IMR-90 (cell line): ENCODE results near the gene WIPF2. TPM values are rescaled to one million over a fixed set of nuclear protein-coding genes. Genes with fewer than 3 reads are reported as not detected.

Experiments used
- ATAC-seq: fragments of 200-7000 bp; cut with Tn5 transposase; 2 replicates; pipeline ENCODE4 v1.9.1; 2020; ENCODE audit warnings: low read depth, mild to moderate bottlenecking, moderate library complexity
- BruUV-seq: library from RNA; stranded (reverse); fragments of 400-500 nt; replicated peaks from 2 replicates; lab custom pipeline; 2021; lab: Mats Ljungman, UMichigan
- CTCF ChIA-PET: fragments of 300-600 bp; formaldehyde crosslinking; extraction: SDS; loops from one replicate; lab custom pipeline; 2021; ENCODE audit warnings: antibody characterized with exemption; lab: Yijun Ruan, JAX
- POLR2A ChIA-PET: fragments of 300-600 bp; sonication (Branson Sonifier 250); formaldehyde crosslinking; loops from one replicate; lab custom pipeline; 2022; ENCODE audit warnings: antibody characterized with exemption; ENCODE audit not compliant: unreplicated experiment; lab: Charles Lee
- DNase-seq: peaks from one replicate; pipeline ENCODE4 v3.0.0; 2013
- H2AFZ ChIP-seq: replicated peaks from 2 replicates; pipeline ENCODE3; 2013; ENCODE audit warnings: low read length, mild to moderate bottlenecking; ENCODE audit not compliant: poor library complexity
- H2AK5ac ChIP-seq: 2 replicates; pipeline ENCODE4 v1.6.1; 2013; ENCODE audit warnings: low read depth, low read length, inconsistent platforms
- H2AK9ac ChIP-seq: replicated peaks from 2 replicates; pipeline ENCODE3; 2013; ENCODE audit warnings: mild to moderate bottlenecking, low read depth, low read length, moderate library complexity; ENCODE audit not compliant: poor library complexity
- H2BK120ac ChIP-seq: 2 replicates; pipeline ENCODE4 v1.6.1; 2013; ENCODE audit warnings: low read depth, low read length, inconsistent platforms
- H2BK15ac ChIP-seq: 3 replicates; pipeline ENCODE4 v1.6.1; 2013; ENCODE audit warnings: low read depth, low read length, inconsistent platforms
- H2BK20ac ChIP-seq: 2 replicates; pipeline ENCODE4 v1.6.1; 2013; ENCODE audit warnings: low read depth, mild to moderate bottlenecking, inconsistent platforms, low read length, moderate library complexity
- H2BK5ac ChIP-seq: 2 replicates; pipeline ENCODE4 v1.6.1; 2013; ENCODE audit warnings: mild to moderate bottlenecking, low read depth, low read length, inconsistent platforms; ENCODE audit not compliant: poor library complexity, severe bottlenecking
- H3K14ac ChIP-seq: replicated peaks from 2 replicates; pipeline ENCODE4 v1.6.1; 2013; ENCODE audit warnings: low read depth, low read length, inconsistent platforms
- H3K18ac ChIP-seq: 2 replicates; pipeline ENCODE4 v1.6.1; 2013; ENCODE audit warnings: low read depth, low read length, control low read depth
- H3K23ac ChIP-seq: 2 replicates; pipeline ENCODE4 v1.6.1; 2013; ENCODE audit warnings: low read depth, low read length, inconsistent platforms
- H3K27ac ChIP-seq: 2 replicates; pipeline ENCODE4 v1.5.1; 2013; ENCODE audit warnings: mild to moderate bottlenecking, control low read depth, low read length; ENCODE audit not compliant: insufficient read depth
- H3K27me3 ChIP-seq: 2 replicates; pipeline ENCODE4 v1.6.1; 2013; ENCODE audit warnings: low read length; ENCODE audit not compliant: control insufficient read depth, insufficient read depth
- H3K36me3 ChIP-seq: 2 replicates; pipeline ENCODE4 v1.6.1; 2013; ENCODE audit warnings: low read length, mixed read lengths; ENCODE audit not compliant: control insufficient read depth, insufficient read depth
- H3K4ac ChIP-seq: 2 replicates; pipeline ENCODE4 v1.6.1; 2013; ENCODE audit warnings: low read depth, low read length, inconsistent platforms
- H3K4me1 ChIP-seq: 2 replicates; pipeline ENCODE4 v1.6.1; 2013; ENCODE audit warnings: low read length, mixed read lengths; ENCODE audit not compliant: control insufficient read depth, insufficient read depth
- H3K4me2 ChIP-seq: 2 replicates; pipeline ENCODE4 v1.6.1; 2013; ENCODE audit warnings: low read depth, mild to moderate bottlenecking, control low read depth, low read length, moderate library complexity
- H3K4me3 ChIP-seq: 2 replicates; pipeline ENCODE4 v1.5.1; 2013; ENCODE audit warnings: low read depth, mild to moderate bottlenecking, control low read depth, low read length, moderate library complexity; ENCODE audit not compliant: insufficient read depth
- H3K56ac ChIP-seq: 2 replicates; pipeline ENCODE4 v1.6.1; 2013; ENCODE audit warnings: low read length, inconsistent platforms; ENCODE audit not compliant: insufficient read depth; ENCODE audit errors: extremely low read depth
- H3K79me1 ChIP-seq, 2 experiments: 2 replicates each; pipeline ENCODE4 v1.6.1; 2013; ENCODE audit warnings: low read length in 2 of 2, inconsistent platforms in 1 of 2, low read depth in 1 of 2
- H3K9ac ChIP-seq: 2 replicates; pipeline ENCODE4 v1.6.1; 2013; ENCODE audit warnings: low read depth, low read length, control low read depth
- H3K9me1 ChIP-seq: 2 replicates; pipeline ENCODE4 v1.6.1; 2013; ENCODE audit warnings: low read length, inconsistent platforms; ENCODE audit not compliant: insufficient read depth
- H3K9me3 ChIP-seq: 2 replicates; pipeline ENCODE4 v1.6.1; 2013; ENCODE audit warnings: low read length; ENCODE audit not compliant: control insufficient read depth, insufficient read depth
- H4K20me1 ChIP-seq: 2 replicates; pipeline ENCODE4 v1.6.1; 2013; ENCODE audit warnings: low read length, inconsistent platforms; ENCODE audit not compliant: insufficient read depth
- H4K5ac ChIP-seq: 2 replicates; pipeline ENCODE4 v1.6.1; 2013; ENCODE audit warnings: mild to moderate bottlenecking, low read depth, low read length, control low read depth
- H4K8ac ChIP-seq, 2 experiments: 2 replicates each; pipeline ENCODE4 v1.6.1; 2013; ENCODE audit warnings: low read depth in 2 of 2, low read length in 2 of 2, control low read depth in 1 of 2, inconsistent platforms in 1 of 2
- H4K91ac ChIP-seq: 2 replicates; pipeline ENCODE4 v1.6.1; 2013; ENCODE audit warnings: low read depth, low read length, inconsistent platforms; ENCODE audit not compliant: insufficient read depth
- BHLHE40 ChIP-seq: fragments of 150-350 bp; IDR thresholded peaks from 2 replicates; pipeline ENCODE4 v1.6.1; 2016; ENCODE audit warnings: mild to moderate bottlenecking, low read depth, low read length
- CEBPB ChIP-seq: IDR thresholded peaks from 2 replicates; pipeline ENCODE4 v1.6.1; 2012; ENCODE audit warnings: low read depth, low read length, improper control_type of control experiment
- CHD1 ChIP-seq: IDR thresholded peaks from 2 replicates; pipeline ENCODE4 v1.6.1; 2012; ENCODE audit warnings: low read depth, low read length, improper control_type of control experiment
- CTCF ChIP-seq: conservative IDR thresholded peaks from 2 replicates; pipeline ENCODE4 v1.5.1; 2012; ENCODE audit warnings: mild to moderate bottlenecking, low read depth, low read length, improper control_type of control experiment
- FOS ChIP-seq: fragments of 150-350 bp; IDR thresholded peaks from 2 replicates; pipeline ENCODE4 v1.6.1; 2016; ENCODE audit warnings: low read depth, low read length
- MAFK ChIP-seq: IDR thresholded peaks from 2 replicates; pipeline ENCODE4 v1.6.1; 2012; ENCODE audit warnings: low read depth, low read length, improper control_type of control experiment
- MAZ ChIP-seq: IDR thresholded peaks from 2 replicates; pipeline ENCODE4 v1.6.1; 2012; ENCODE audit warnings: low read depth, mild to moderate bottlenecking, low read length, improper control_type of control experiment, moderate library complexity, borderline replicate concordance
- MXI1 ChIP-seq: IDR thresholded peaks from 2 replicates; pipeline ENCODE4 v1.6.1; 2012; ENCODE audit warnings: low read depth, mild to moderate bottlenecking, low read length, moderate library complexity, borderline replicate concordance
- NFE2L2 ChIP-seq: fragments of 150-350 bp; IDR thresholded peaks from 2 replicates; pipeline ENCODE4 v1.6.1; 2016; ENCODE audit warnings: low read depth, mild to moderate bottlenecking, low read length
- POLR2A ChIP-seq: IDR thresholded peaks from 2 replicates; pipeline ENCODE4 v1.6.1; 2012; ENCODE audit warnings: mild to moderate bottlenecking, low read depth, low read length
- RAD21 ChIP-seq: IDR thresholded peaks from 2 replicates; pipeline ENCODE4 v1.6.1; 2012; ENCODE audit warnings: low read length, improper control_type of control experiment
- RCOR1 ChIP-seq: IDR thresholded peaks from 2 replicates; pipeline ENCODE4 v1.6.1; 2012; ENCODE audit warnings: mild to moderate bottlenecking, low read length, improper control_type of control experiment; ENCODE audit not compliant: insufficient replicate concordance
- RFX5 ChIP-seq: IDR thresholded peaks from 2 replicates; pipeline ENCODE4 v1.8.0; 2012; ENCODE audit warnings: low read depth, mild to moderate bottlenecking, low read length, moderate library complexity
- SMC3 ChIP-seq: fragments of 150-350 bp; IDR thresholded peaks from 2 replicates; pipeline ENCODE4 v1.6.1; 2016; ENCODE audit warnings: low read depth, mild to moderate bottlenecking, antibody characterized with exemption, low read length, moderate library complexity
- USF2 ChIP-seq: fragments of 150-350 bp; IDR thresholded peaks from 2 replicates; pipeline ENCODE4 v1.6.1; 2017; ENCODE audit warnings: mild to moderate bottlenecking, antibody characterized with exemption, low read length, low read depth
- WGBS, 2 experiments: methylation state at CpG; one replicate each; pipeline versions ENCODE4 v1.1.5 to v1.1.7; 2013; ENCODE audit warnings: missing lambda C conversion rate in 2 of 2; ENCODE audit not compliant: insufficient read length in 1 of 2; ENCODE audit errors: extremely low coverage in 2 of 2; 5-methylcytosine and 5-hydroxymethylcytosine counted together
- dilution Hi-C: fragments of 300-500 bp; cut with HindIII; formaldehyde crosslinking; loops from one replicate; pipeline ENCODE4 v1.14.3; 2018; ENCODE audit warnings: low sequenced_read_pairs; ENCODE audit not compliant: unreplicated experiment
- in situ Hi-C: fragments of 300-500 bp; cut with MboI; formaldehyde crosslinking; loops from 3 replicates; pipeline ENCODE4 v1.14.3; 2019; ENCODE audit warnings: low sequenced_read_pairs, inconsistent platforms, mixed read lengths
- intact Hi-C: fragments of 100-400 bp; cut with micrococcal nuclease; formaldehyde crosslinking; loops from 2 replicates; pipeline ENCODE4 v1.10.0; 2022
- polyA plus RNA-seq, 3 experiments: library from polyadenylated mRNA; depleted of rRNA; stranded (reverse); fragments of >200 nt; gene quantifications; 2 replicates each; pipeline ENCODE4 v1.2.3, GENCODE V29; 2012; ENCODE audit warnings: low replicate concordance in 1 of 3
- total RNA-seq: library from RNA; depleted of rRNA; stranded (reverse); fragments of >200 nt; gene quantifications from 2 replicates; pipeline ENCODE4 v1.2.3, GENCODE V29; 2012

WIPF2 gene
- total and polyA plus RNA-seq, 2 of the 4 experiments (the other 2 are of a cell fraction): 2.0 to 8.9 TPM

- H4K20me1 ChIP-seq: peaks cover 7% of the 10 kb centered on the region; the same call in 1 of the 2 replicates
- 0 out of 2 replicates have a peak overlapping the region, but pooled peaks have one; percentile 6 for H4K5ac ChIP-seq
- no peak overlapping the region for H3K14ac ChIP-seq
- H3K56ac ChIP-seq: 0 out of 2 replicates have a peak overlapping the region, but pooled peaks have one; percentile 5
- no peak overlapping the region for H2BK20ac ChIP-seq
- H3K79me1 ChIP-seq: peaks cover 5 to 7% of the 10 kb centered on the region in 2 experiments; a peak in 3 of 4 replicates
- H3K4me2 ChIP-seq: peak overlapping the region; percentile 92; the same call in 1 of the 2 replicates
- dilution Hi-C loops (no loop called here), in situ Hi-C loops (loop anchor here (10.0 kb wide), 1 partner anchor 259 kb away; no protein-coding TSS in a partner anchor), intact Hi-C loops (no loop called here)
- H4K8ac ChIP-seq: peak overlapping the region; percentile 4 to 19; a peak in 1 of 4 replicates
- CTCF ChIA-PET: interaction anchor here (0.6 to 1.3 kb wide), 6 partner anchors 10 to 620 kb away, joined by 3 to 7 read pairs (median 3); no protein-coding TSS in a partner anchor
- H3K4ac ChIP-seq: peak overlapping the region; percentile 55; the same call in 1 of the 2 replicates
- peak overlapping the region; percentile 66; the same call in 1 of the 2 replicates for H3K27ac ChIP-seq
- peaks cover 9% of the 10 kb centered on the region for H3K4me1 ChIP-seq
- H3K36me3 ChIP-seq: peaks cover 22% of the 10 kb centered on the region
- H2BK5ac ChIP-seq: peak overlapping the region; percentile 91
- DNase-seq (peak; percentile 96), ATAC-seq (peak; percentile 25)
- no peak overlapping the region; the same call in 1 of the 2 replicates for H3K4me3 ChIP-seq
- no peak overlapping the region for H3K23ac ChIP-seq
- peak overlapping the region; percentile 53 for H4K91ac ChIP-seq
- POLR2A ChIA-PET: no interaction called here
- BruUV-seq: no TSS peak
- no peak overlapping the region for H2AK9ac ChIP-seq
- H3K18ac ChIP-seq: peak overlapping the region; percentile 21; the same call in 1 of the 2 replicates
- no peak overlapping the region for H2AFZ ChIP-seq
- H3K27me3 ChIP-seq: no peaks in the 10 kb centered on the region
- H2BK120ac ChIP-seq: peak overlapping the region; percentile 47; the same call in 1 of the 2 replicates
- peaks cover 14% of the 10 kb centered on the region for H3K9me1 ChIP-seq
- no CpG with 5 or more reads among the region's 2 CpGs for WGBS, 2 experiments
- H2BK15ac ChIP-seq: peak overlapping the region; percentile 31; the same call in 1 of the 3 replicates
- H3K9ac ChIP-seq: peak overlapping the region; percentile 15; the same call in 1 of the 2 replicates
- H2AK5ac ChIP-seq: peak overlapping the region; percentile 10; the same call in 1 of the 2 replicates
- no peaks in the 10 kb centered on the region for H3K9me3 ChIP-seq
- TF ChIP-seq USF2: peak; percentile 73
- TF ChIP-seq BHLHE40: peak; percentile 79
- no peak for TF ChIP-seq MXI1
- TF ChIP-seq MAFK: peak; percentile 75
- TF ChIP-seq CEBPB: peak; percentile 68; the same call in 1 of the 2 replicates
- no peak for TF ChIP-seq RFX5
- TF ChIP-seq CTCF: no peak
- TF ChIP-seq MAZ: no peak
- no peak for TF ChIP-seq POLR2A
- no peak for TF ChIP-seq CHD1
- TF ChIP-seq RAD21: no peak
- TF ChIP-seq SMC3: no peak
- TF ChIP-seq FOS: peak; percentile 76
- TF ChIP-seq RCOR1: peak; percentile 45
- TF ChIP-seq NFE2L2: no peak
Measured at GRCh38 chr17:40283662-40284061, 64.6 kb downstream of the WIPF2 start.
